GM21528 (cell line): ENCODE data around the gene GABRB3.

Experiments used
- ATAC-seq: cut with Tn5 transposase; IDR thresholded peaks from one replicate; pipeline ENCODE4 v1.9.1; 2021; ENCODE audit warnings: mild to moderate bottlenecking, moderate library complexity; ENCODE audit not compliant: unreplicated experiment, low FRiP score

Gene GABRB3

DNA sequence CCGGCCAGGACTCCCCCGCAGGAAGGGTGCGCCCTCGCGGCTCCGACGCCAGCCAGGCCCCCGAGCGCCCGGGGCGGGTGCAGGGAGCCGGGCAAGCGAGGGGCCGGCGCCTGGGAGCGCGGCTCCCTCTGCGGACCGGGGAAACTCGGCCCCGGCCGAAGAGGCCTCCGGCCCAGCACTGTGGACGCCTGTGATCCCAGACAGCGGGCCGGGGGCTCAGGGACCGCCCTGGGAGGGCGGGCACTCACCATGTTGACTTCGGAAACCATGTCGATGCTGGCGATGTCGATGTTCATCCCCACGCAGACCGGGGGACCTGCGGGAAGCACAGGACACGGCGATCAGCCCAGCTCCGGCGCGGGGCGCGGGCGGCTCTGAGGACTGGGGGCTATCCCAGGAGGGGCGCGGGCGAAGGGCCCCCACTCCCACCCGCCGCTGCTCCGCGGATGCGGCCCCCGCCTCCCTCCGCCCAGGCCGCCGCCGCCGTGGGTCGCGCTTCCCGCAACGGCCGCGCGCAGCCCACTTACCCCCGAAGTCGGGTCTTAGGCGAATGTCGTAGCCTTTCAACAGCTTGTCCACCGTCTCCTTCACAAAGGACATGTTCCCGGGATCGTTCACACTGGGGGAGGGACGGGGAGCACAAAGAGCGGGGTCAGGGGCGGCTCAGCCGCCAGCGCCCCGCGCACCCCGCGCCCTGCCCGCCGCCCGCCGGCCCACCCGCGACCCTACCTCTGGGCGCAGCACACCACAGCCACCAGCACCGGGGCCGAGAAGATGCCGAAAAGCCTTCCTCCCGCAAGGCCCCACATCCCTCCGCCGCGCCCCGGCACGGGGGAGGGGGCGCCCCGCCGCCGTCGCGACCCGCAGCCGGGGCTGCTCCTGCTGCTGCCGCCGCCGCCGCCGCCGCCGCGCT, at the start of gene GABRB3:
Gene GABRB3, minus strand, starts transcription at position 913 of the 913 bp plus-strand sequence.
- no peak for ATAC-seq

DNA sequence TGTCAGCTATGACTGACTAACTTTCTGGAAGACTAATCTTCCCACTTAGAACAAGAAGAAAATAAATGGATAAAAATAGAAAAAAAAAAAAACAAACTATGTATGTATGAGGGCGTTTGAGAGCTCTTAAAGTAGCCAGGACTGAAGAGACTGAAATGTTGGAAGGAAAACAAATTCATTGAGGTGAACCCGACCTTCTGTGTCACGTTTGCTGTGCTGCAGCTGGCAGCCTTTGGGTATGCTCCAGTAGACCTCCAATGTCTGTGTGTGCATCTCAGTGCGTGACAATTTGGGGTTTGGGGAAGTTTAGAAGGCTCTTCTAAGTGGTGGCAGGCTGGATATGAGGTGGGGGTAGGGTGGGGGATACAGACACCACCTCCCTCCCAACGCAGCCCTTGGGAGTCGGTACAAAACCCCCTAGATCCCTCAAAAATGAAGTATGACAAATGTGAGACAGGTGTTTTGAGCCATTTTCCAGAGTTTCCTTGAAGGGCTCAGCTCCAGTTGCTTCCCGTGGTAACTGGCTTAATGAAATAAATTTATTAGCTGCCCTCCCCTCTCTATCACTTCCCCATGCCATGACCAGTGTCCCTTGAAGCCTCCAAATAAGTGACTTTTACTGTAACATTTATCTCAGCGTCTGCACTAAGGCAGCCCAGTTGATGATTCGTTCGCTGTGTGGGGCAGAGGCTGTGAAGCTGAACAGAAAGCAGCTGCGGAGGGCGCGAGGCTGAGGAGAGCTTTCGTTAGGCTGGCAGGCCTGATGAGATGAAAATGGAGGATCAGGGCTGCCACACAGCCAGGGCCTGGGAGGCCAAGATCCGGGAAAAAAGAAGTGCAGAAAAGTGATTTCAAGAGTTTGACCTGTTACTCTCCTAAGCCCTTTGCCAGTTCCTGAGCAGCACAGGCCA, 34.9 kb upstream of the GABRB3 start:
- no peak for ATAC-seq

DNA sequence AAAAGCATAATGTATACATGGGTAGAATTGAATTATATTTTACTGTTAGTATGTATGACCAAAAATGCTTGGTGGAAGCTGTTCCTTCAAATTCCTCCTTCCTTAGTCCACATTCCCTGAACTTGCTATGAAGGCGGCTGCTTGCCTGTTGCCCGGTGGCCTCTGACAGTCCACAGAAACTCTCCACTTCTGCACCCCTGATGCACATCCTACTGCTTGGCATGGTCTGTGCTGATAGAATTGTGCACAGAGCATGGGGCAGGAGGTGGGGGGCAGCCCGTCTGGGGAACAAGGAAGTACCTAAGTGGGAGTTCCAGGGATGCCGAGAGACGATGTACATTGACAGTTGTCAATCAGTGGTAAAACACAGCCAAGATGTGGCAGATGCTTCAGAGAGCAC, 33.7 kb upstream of the GABRB3 start:
- no peak for ATAC-seq

DNA sequence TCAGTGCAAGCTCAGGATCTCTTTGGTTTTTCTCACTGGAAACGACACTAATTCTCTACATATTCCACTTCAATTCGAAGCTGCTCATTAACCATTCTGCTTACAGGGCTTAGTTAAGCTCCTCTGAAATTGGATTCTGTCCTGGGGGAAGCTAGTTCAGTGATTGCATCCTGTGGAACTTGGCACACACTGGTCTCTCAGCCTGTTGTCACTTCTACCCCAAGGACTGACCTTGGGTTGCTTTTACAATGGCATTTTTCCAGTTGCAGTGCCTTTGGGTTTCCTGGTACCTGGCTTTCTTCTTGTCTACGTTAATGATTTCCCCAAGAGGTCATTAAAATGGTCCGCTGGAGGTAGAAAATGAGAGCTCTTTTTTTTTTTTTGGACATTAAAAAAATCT, 33.3 kb upstream of the GABRB3 start:
- ATAC-seq = no peak

DNA sequence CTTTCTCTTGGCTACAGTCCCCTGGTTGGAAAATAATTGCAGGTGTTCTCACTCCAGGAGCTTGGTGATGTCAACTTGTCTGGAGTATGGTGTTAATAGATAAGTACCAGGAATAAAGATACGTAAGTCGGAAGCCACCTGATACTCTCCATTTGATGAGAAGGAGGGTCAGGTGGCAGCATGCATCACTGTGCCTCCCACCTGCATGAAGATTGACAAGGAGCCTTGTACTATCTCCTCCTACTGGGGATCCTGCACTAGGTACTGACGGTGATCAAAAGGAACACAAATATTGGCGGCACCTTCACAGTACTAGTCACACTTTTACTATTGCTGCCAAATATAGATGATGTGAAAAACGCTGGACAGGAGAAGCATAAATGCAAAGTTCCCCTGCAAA, 32.6 kb upstream of the GABRB3 start:
- ATAC-seq = no peak

DNA sequence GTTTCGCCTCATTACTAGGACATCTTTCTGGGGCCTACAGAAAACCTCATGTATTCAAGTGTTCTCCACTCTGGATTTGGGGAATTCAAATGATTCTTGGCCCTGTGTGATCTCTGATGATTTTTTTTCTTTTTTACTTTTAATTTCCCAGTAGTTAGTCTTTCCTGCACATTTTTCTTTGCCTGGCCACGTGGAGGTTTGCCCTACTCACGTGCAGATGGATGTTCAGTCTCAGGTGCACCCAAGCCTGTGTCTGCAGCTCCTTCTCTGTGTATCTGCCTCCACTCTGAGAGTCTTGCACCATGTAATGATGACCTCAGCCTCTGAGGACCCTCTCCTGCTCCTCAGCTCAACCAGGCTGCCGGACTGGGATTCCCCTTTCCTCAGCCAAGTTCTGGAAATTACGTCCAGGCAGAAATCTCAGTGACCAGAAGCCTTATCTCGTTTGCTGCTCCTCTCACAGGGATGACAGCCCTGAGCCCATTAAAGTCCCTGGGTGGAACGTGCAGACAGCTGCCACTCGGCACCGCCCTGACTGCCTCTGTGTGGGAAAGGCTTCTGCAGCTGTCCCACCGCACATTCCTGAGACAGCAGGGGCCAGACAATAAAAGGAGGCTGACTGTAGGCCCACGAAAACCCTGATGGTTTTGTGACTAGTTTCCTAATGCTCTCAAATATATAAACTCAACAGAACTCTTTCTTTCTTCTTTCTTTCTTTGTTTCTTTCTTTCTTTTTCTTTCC, 31.4 kb upstream of the GABRB3 start:
- ATAC-seq = no peak

DNA sequence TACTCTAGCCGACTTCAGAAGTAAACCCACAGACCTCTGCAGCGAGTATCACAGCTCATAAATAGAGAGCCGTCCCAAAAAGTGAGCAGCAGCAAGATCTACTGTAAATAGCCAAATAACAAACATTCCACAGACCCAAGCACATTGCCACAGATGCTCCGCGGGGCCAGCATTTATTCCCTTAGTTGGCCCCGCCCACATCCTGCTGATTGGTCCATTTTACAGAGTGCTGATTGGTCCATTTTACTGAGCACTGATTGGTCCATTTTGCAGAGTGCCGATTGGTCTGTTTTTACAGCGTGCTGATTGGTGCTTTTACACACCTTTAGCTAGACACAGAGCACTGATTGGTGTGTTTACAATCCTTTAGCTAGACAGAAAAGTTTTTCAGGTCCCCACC, 17.3 kb upstream of the GABRB3 start:
- no peak for ATAC-seq

DNA sequence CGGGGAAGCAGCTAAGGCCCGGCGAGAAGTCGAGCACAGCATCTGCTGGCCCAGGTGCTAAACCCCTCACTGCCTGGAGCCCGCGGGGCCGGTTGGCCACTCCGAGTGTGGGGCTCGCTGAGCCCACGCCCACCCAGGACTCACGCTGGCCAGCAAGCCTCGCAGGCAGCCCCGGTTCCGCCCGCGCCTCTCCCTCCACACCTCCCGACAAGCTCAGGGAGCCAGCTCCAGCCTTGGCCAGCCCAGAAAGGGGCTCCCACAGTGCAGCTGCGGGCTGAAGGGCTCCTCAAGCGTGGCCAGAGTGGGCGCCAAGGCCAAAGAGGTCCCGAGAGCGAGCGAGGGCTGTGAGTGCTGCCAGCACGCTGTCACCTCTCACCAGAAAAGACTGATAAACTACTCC, 8.9 kb upstream of the GABRB3 start:
- ATAC-seq = no peak

DNA sequence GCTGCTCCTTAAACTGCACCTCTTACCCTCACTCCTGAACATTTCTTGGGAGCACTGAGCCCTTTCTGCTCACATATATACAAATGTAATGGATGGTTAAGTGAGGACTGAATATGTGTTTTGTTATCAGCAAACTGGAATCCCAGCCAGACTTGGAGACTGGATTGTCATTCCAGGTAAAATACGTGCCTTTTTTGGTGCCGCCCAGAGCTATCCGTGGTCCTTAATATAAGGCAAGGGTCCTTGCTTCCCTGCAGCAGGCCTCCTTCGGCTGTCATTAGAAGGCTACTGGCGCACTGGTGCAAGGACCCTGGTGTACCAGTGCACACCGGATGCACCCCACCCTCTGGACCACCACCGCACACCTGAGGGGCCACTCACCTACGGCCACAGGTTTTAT, 1.1 kb upstream of the GABRB3 start:
- no peak for ATAC-seq

DNA sequence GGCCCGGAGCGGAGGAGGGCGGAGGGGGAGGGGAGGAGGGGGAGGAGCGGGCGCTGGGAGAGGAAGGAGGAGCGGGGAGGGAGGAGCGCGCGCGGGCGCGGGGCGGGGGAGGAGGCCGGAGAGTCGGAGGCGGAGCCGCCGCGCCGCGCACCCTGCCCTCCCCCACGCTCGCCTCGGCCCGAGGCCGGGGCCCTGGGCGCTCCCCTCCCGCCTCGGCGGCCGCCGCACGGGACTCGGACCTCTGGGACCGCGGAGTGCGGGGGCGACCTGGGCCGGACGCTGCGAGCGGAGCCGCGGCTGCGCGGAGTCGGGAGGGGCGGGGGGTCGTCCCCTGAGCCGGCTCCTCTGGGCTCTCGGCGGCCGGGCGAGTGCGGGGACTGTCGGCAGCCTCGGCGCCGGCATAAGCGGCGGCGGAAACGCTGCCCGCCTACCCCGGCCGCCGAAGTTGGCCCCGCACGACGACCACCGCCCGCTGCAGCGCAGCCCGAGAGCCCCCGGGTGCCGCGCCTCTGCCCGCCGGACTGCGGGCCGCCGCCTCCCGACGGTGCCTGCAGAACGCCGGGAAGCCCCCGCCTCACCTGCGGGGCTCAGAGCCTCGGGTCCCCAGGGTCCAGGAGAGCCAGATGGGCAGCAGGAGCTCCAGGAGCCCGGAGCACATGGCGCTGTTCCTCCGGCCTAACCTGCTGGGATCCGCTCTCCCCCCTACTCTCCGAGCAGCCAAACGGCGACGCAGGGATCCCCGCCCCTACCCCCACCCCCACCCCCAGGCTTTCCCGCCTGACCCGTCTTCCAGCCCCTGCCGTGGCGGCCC, 406 bp upstream of the GABRB3 start:
- no peak for ATAC-seq

DNA sequence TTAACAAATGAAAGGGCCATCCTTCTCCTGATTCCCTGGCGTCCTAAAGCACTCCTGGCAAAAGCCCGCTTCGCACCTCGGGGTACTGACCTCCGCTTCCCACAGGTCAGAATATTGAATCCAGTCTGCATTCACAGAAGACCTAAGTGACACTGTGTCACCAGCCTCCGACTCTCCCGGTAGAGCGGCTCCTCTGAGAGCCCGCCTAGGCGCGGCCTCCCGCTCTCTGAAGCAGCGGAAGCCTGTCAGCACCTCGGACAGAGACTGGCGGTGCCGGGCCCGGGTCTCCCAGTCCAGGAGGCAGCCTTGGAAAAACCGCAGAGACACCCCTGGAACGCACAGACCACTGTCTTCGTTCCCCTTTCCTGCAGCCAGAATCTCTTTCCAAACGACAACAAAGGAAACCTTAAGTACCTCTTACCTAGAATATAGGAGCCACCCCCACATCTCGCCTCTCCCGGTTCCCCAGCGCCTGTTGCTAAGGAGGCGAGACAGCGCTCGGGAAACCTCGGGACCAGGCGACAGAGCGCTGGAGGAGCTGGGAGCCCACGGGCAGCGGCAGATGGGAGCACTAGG, 1.2 kb downstream of the GABRB3 start:
- ATAC-seq = no peak

DNA sequence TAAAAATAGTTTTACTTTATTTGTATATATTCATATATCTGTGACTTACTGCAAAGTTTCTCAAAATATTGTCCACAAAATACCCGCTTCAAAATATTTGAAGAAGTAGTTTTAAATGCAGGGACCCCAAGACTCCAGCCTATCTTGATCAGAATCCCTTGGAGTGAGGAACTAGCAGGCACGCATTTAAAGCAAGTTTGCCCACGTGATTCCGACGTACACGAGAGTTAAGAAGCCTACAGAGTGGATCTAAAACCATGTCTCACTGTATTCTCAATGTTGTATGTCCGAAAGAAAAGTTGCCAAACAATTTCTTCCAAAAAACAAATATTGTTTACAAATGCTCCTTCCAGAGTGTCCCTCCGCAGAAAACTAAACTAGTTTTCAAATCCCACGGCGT, 1.7 kb downstream of the GABRB3 start:
- ATAC-seq = no peak

DNA sequence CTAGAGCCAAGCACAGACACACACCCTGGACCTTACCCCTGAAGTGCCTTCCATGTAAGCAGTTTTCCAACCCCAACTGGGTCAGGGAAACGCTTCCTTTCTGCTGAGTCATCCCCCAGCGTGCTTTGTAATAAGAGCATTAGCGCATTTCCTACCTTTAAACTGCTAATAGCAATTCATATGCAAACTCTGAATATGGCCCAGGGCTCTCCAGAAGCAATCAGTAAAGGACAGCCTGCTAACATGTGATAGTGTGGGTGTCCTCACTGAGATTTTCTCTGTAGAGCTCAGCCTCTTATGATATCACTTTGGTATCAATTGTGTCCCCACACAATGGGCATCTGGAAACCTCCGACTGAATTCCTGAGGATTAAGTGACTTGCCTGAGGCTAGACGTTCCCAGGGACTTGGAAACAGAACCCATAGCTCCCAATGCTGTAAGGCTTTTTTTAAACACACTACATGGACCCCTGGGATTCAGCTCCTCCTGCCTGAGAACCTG, 5.6 kb downstream of the GABRB3 start:
- ATAC-seq = no peak

DNA sequence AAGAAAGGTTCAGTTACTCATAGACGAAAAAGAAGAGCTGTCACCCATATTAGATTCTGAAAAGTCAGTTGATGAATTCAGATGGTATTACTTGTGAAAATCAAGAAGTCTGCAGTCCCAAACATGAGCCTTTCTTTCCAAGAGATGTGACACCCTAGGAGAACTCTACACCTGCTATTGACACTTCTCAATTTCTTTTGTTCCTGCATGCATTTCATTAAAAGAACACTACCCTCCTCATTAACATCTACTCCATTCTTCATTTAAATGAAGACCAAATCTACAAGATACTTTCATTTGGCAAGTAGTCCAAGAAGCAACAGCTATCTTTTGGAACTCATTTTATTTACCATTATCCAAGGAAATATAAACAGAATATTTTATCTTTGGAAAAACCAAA, 6.6 kb downstream of the GABRB3 start:
- no peak for ATAC-seq

DNA sequence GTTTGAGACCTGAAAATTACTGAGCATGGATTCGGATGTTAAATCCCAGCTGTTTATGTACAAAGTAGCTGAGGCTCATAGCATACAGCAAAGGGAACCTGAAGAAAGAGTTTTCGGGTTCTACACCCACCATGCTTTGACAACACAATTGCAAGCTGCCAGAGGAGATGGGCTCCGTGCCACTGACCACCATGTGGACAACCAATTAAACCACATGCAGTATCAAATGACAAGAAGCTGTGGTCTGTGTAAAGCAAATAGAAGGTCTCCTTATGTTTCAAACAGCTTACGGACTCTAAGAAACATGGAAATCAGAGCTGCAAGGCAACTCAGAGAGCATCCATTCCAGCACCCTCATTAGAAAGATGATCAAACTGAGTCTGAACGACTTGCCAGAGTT, 12.9 kb downstream of the GABRB3 start:
- no peak for ATAC-seq

DNA sequence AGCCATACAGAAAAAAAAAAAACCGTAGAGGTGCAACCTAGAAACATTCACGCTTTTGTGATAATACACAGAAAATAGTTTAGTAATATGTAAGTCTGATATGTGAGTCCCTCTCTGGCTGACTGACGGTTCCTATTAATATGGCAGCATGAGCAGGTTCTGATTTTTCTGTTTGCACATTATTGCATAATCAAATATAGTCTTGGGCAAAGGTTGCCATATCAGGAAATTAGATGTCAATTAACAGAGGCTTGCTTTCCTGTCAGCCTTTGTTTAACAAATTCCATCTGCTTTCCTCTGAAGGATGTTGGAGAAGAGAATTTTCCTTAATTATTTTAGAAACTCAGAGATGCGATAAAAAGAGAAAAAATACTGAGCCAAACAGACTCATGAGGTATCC, 14.8 kb downstream of the GABRB3 start:
- ATAC-seq = no peak

DNA sequence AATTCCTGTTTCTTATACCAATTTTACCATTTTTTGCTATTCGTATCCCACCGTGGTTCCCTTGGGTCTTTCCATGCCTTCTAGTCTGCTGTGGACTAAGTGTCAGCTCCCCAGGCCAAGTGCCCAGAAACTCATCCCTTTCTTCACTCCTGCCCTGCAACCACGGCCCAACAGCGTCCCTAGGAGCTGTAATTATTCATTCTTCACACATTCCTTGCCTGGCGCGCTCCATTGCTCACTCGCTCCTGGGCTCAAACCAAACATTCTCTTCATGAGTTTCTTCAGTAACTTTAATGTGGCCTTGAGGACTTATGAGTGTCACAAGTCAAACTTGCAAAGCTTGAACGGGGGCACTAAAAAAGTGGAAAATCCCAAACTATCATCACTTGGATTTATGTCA, 15.7 kb downstream of the GABRB3 start:
- no peak for ATAC-seq

DNA sequence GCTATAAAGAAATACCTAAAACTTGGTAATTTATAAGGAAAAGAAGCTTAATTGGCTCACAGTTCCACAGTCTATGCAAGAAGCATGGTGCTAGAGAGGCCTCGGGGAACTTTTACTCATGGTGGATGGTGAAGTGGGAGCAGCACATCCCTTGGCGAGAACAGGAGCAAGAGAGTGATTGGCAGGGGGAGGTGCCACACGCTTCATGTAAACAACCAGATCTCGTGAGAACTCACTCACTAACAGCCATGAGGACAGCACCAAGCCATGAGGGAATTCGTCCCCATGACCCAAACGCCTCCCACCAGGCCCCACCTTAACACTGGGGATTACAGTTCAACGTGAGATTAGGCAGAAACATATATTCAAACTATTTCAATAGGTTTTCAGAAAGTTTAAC, 28.0 kb downstream of the GABRB3 start:
- no peak for ATAC-seq

DNA sequence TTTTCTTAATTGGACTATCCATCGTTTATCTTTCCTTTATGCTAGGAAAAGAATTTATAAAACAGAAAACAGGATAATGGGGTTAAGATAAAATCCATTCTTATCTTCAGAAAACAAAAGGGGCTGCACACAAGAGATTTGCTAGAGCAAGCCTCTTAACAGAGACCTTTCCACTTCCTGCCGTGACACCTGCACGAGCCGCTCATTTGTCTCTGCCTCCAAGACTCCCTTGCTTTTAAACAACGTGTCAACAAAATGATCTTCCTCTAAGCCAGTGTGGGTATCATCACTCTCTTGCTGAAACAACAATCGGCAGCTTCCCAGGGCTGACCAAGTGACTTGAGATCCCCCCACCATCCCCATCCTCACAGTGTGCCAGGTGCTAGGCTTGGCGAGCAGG, 33.1 kb downstream of the GABRB3 start:
- no peak for ATAC-seq

DNA sequence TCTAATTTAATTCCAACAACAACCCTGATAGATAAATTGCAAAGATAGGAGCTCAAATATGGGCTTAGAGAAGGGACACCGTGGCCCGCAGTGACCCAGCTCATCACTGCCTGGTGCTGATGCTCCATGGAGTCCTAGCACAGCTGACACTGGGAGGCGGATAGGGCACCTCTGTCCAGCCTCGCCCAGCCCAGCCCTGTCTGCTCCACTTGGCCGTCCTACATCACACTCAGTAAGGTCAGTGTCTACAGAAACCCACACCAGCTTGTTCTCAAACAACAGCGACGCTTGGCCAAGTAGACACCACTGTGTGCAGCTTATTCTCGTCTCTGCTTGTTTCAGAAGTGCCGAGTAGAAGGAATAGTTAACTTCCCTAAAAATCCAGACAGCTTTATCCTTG, 33.9 kb downstream of the GABRB3 start:
- no peak for ATAC-seq
